Gastroesophageal sphincter (tissue), 3 donors: Measurements from ENCODE around the gene CCDC169.

ENCODE experiments used
- CTCF ChIP-seq, 4 experiments: fragments of 200-600 bp in 2 of 4; fragments of 450-650 bp in 2 of 4; sonication (generic) in 1 of 4; IDR thresholded peaks; one replicate each; pipeline ENCODE4 v1.5.1; 2017 to 2019; ENCODE audit warnings: antibody characterized with exemption in 4 of 4, mild to moderate bottlenecking in 2 of 4, moderate library complexity in 2 of 4
- EP300 ChIP-seq: sonication (generic); formaldehyde crosslinking; IDR thresholded peaks from one replicate; pipeline ENCODE4 v1.6.1; 2017; ENCODE audit warnings: antibody characterized with exemption, mild to moderate bottlenecking
- POLR2A ChIP-seq, 2 donors: fragments of 450-650 bp; IDR thresholded peaks; one replicate each; pipeline ENCODE4 v1.6.1; 2017; ENCODE audit warnings: antibody characterized with exemption in 2 of 2, mild to moderate bottlenecking in 2 of 2, moderate library complexity in 1 of 2
- POLR2AphosphoS5 ChIP-seq: sonication (generic); formaldehyde crosslinking; IDR thresholded peaks from one replicate; pipeline ENCODE4 v1.6.1; 2017; ENCODE audit warnings: antibody characterized with exemption

- TF ChIP-seq CTCF (IDR thresholded peaks at IDR 0.05): no peak
- no peak for TF ChIP-seq POLR2AphosphoS5
- TF ChIP-seq POLR2A (IDR thresholded peaks at IDR 0.05): no peak
- TF ChIP-seq EP300: no peak
These were observed 113.7 kb downstream of the CCDC169 start for GRCh38 chr13:36183901-36184300.
